T-helper 1 cell treated with Interleukin-12 subunit alpha and Interleukin-12 subunit beta and Interleukin-4 antibody, amounts not matched to agents 30 μg/mL and 1 μg/mL, for 36 hours (primary cell): Measurements from ENCODE around the gene CACNA2D3.

Experiments
- H3K27ac Mint-ChIP-seq: one replicate; pipeline ENCODE4 v1.8.0; 2021; ENCODE audit warnings: mild to moderate bottlenecking, mixed read lengths
- H3K27me3 Mint-ChIP-seq: one replicate; pipeline ENCODE4 v1.8.0; 2021; ENCODE audit warnings: low read depth, mixed read lengths
- H3K36me3 Mint-ChIP-seq: one replicate; pipeline ENCODE4 v1.8.0; 2021; ENCODE audit warnings: low read depth, mixed read lengths
- H3K4me1 Mint-ChIP-seq: one replicate; pipeline ENCODE4 v1.8.0; 2021; ENCODE audit warnings: low read depth, mixed read lengths
- H3K4me3 Mint-ChIP-seq: one replicate; pipeline ENCODE4 v1.8.0; 2021; ENCODE audit warnings: mild to moderate bottlenecking, moderate library complexity, mixed read lengths
- H3K9me3 Mint-ChIP-seq: one replicate; pipeline ENCODE4 v1.8.0; 2021; ENCODE audit warnings: mixed read lengths

The CACNA2D3 gene

DNA sequence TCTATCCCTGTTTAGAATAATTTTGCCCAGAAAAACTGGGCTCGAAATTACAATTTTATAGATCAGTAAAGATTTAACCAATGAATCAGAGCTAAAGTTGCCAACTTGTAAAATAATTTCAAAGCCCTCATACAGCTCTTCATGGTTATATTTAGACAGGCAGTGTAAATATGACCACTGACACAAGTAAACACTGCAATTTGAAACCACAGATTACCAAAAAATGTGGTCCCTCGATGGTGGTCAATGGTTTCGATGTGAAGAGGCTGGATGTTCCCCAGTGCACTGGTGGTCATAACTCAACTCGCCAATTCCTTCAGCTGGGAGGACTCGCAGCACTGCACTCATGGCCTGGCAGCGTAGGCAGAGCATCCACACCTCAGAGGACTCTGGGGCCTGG, 776.9 kb downstream of the CACNA2D3 start:
- no peaks in the 10 kb centered on the region for H3K36me3 Mint-ChIP-seq
- H3K27ac Mint-ChIP-seq = no peak overlapping the region
- no peak overlapping the region for H3K4me3 Mint-ChIP-seq
- no peaks in the 10 kb centered on the region for H3K27me3 Mint-ChIP-seq
- H3K9me3 Mint-ChIP-seq = no peaks in the 10 kb centered on the region
- H3K4me1 Mint-ChIP-seq = no peaks in the 10 kb centered on the region

DNA sequence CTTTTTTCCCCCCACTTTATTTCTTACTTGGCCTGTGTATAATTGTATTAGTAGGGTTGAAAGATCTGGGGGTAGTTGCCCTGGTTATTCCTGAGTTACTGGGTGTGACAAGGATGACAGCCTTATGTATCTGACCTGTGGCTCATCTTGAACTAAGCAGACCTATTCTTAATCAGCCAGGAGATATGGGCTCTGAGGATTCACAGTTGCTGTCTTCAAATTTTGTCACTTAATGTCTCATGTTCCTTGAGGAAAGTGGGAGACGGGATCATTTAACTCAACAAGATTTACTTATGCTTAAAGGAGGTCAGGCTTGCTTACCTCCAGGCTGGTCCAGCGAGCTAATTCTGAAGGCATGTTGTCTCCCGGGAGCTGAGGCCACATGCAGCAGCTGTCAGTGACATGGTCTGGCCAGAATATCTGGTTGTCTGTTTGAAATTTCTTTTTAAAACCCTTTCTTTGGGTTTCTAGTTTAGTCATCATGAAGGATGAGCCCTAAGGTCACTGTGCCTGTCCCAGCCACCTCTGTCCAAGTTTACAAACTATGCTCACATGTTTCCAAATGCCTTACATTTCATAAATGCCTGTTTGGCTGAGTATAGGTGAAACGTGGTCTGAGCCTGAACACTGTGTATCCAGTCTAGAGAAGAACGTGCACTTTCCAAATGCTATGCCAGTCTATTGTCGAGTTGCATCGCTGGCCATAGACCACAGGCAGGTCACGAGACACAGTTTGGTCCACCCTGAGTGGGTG, 778.7 kb downstream of the CACNA2D3 start:
- H3K9me3 Mint-ChIP-seq = no peaks in the 10 kb centered on the region
- H3K4me3 Mint-ChIP-seq = no peak overlapping the region
- no peaks in the 10 kb centered on the region for H3K36me3 Mint-ChIP-seq
- no peaks in the 10 kb centered on the region for H3K27me3 Mint-ChIP-seq
- H3K27ac Mint-ChIP-seq = no peak overlapping the region
- H3K4me1 Mint-ChIP-seq = no peaks in the 10 kb centered on the region

- Mint-ChIP-seq H3K4me3 (no peak overlapping the region), H3K36me3 (no peaks in the 10 kb centered on the region), H3K9me3 (no peaks in the 10 kb centered on the region), H3K4me1 (no peaks in the 10 kb centered on the region), H3K27ac (no peak overlapping the region), H3K27me3 (no peaks in the 10 kb centered on the region)
Observed at GRCh38 chr3:54901906-54902685, 779.7 kb downstream of the CACNA2D3 start.

DNA sequence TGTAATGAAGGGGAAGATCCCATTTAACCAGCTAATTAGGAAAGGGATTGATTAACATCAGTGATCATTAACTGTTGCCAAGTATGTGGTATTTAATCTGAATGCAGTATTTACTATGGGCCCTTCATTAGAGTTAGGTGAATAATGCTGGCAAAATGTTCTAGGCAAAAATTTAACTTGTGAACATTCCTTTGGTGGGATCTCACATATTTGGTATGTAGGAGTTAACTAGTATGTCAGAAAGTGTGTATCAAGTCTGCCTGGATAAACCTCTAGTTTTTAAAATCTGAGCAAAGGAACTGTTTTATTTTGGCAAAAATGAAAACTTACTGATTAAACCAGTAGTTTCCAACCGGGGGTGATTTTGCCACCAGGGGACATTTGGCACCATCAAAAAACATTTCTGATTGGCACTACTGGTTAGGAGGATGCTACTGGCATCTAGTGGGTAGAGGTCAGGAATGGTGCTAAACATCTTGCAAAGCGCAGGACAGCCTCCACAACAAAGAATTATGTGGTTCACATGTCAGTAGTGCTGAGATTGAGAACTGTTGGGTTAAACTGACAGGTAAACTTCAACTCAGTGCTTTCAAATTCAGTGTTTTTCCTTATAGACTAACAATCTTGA, 783.0 kb downstream of the CACNA2D3 start:
- Mint-ChIP-seq H3K4me1 (no peaks in the 10 kb centered on the region), H3K4me3 (no peak overlapping the region), H3K9me3 (no peaks in the 10 kb centered on the region), H3K27me3 (no peaks in the 10 kb centered on the region), H3K36me3 (no peaks in the 10 kb centered on the region), H3K27ac (no peak overlapping the region)

DNA sequence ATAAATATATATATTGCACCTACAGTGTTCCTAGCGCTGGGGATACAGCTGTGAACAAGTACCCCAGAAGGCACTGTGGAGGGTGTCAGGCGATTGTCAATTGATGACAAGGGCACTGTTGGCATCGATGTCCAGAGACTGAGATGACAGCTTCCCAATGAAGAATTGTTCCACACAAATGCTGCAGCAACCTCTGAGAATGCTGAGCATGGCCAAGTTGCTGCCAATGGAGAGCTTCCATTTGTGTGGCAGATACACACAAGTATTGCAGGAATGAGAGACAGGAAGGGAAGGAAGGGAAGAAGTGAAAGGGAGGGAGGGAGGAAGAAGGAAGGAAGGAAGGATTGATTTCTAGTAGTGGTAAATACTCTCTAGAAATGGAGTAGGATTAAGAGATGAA, 783.6 kb downstream of the CACNA2D3 start:
- Mint-ChIP-seq H3K27me3 (no peaks in the 10 kb centered on the region), H3K4me1 (no peaks in the 10 kb centered on the region), H3K9me3 (no peaks in the 10 kb centered on the region), H3K4me3 (no peak overlapping the region), H3K36me3 (no peaks in the 10 kb centered on the region), H3K27ac (no peak overlapping the region)

DNA sequence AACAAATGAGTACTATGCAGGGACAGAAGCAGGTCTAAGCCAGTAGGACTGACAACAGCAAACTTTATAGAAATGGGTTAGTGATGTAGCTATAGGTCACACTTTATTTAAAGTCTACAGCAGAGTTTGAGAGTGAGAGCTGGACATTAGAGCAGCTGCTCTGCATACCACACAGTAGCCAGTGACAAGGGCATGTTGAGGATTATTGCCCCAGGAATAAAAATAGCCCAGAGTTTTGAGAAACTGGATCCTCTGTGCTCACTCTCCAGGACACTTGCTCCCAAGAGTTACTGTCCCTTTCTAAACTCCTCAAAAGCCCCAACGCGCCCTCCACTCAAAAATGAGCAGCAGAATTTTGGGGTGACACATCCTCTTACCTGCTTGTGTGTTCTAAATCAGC, 784.4 kb downstream of the CACNA2D3 start:
- no peaks in the 10 kb centered on the region for H3K36me3 Mint-ChIP-seq
- no peaks in the 10 kb centered on the region for H3K27me3 Mint-ChIP-seq
- H3K4me3 Mint-ChIP-seq = no peak overlapping the region
- H3K9me3 Mint-ChIP-seq = no peaks in the 10 kb centered on the region
- no peaks in the 10 kb centered on the region for H3K4me1 Mint-ChIP-seq
- H3K27ac Mint-ChIP-seq = no peak overlapping the region

- Mint-ChIP-seq H3K9me3 (peaks cover 5% of the 10 kb centered on the region), H3K4me3 (no peak overlapping the region), H3K4me1 (no peaks in the 10 kb centered on the region), H3K27ac (no peak overlapping the region), H3K36me3 (no peaks in the 10 kb centered on the region), H3K27me3 (no peaks in the 10 kb centered on the region)
Observed at GRCh38 chr3:54909191-54909590, 786.8 kb downstream of the CACNA2D3 start.

DNA sequence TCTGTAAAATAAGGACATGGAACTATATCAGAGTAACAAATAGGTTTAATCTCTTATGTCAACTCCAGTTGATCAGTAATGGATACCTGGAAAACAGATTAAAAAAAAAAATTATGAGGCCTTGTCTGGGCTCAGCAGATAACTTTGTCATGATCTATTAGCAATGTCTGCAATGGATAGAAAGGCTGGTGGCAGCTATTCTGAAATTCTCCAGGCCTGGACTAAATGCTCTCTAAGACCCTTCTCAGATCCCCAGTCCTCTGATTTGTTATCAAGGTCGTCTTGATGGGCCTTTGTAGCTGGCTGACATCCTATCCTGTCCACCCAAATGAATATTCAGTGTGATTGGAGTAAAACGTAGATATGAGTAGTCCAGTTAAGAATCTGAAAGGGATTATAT, 791.8 kb downstream of the CACNA2D3 start:
- Mint-ChIP-seq H3K27me3 (no peaks in the 10 kb centered on the region), H3K27ac (no peak overlapping the region), H3K9me3 (peaks cover 5% of the 10 kb centered on the region), H3K4me3 (no peak overlapping the region), H3K4me1 (no peaks in the 10 kb centered on the region), H3K36me3 (no peaks in the 10 kb centered on the region)

GRCh38 chr3:54915181-54915580, 792.8 kb downstream of the CACNA2D3 start:
- Mint-ChIP-seq H3K4me1 (no peaks in the 10 kb centered on the region), H3K27ac (no peak overlapping the region), H3K36me3 (no peaks in the 10 kb centered on the region), H3K27me3 (no peaks in the 10 kb centered on the region), H3K9me3 (peaks cover 5% of the 10 kb centered on the region), H3K4me3 (no peak overlapping the region)

GRCh38 chr3:54915976-54916375, 793.6 kb downstream of the CACNA2D3 start:
- H3K27me3 Mint-ChIP-seq = no peaks in the 10 kb centered on the region
- H3K9me3 Mint-ChIP-seq = peaks cover 5% of the 10 kb centered on the region
- no peak overlapping the region for H3K27ac Mint-ChIP-seq
- H3K4me1 Mint-ChIP-seq = no peaks in the 10 kb centered on the region
- no peaks in the 10 kb centered on the region for H3K36me3 Mint-ChIP-seq
- no peak overlapping the region for H3K4me3 Mint-ChIP-seq

DNA sequence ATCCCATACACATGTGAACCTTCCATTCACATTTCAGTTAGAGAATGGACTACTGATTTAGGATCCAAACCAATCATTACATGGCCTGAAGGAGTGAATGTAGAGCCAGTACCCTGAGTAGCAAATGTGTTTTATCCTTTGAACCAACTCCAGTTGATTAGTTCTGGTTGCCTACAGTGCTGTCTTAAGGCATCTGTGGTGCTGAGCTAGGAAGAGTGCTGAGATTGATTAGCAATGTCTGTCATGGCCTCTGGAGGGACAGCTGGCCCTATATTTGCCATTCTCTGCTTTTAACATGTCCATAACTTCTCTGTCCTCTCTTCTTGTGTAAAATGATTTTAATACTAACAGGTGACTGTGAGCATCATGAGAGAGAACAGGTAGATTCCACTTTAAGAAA, 794.4 kb downstream of the CACNA2D3 start:
- Mint-ChIP-seq H3K9me3 (peaks cover 5% of the 10 kb centered on the region), H3K36me3 (no peaks in the 10 kb centered on the region), H3K4me3 (no peak overlapping the region), H3K4me1 (no peaks in the 10 kb centered on the region), H3K27ac (no peak overlapping the region), H3K27me3 (no peaks in the 10 kb centered on the region)

- no peak overlapping the region for H3K27ac Mint-ChIP-seq
- peaks cover 5% of the 10 kb centered on the region for H3K9me3 Mint-ChIP-seq
- no peaks in the 10 kb centered on the region for H3K4me1 Mint-ChIP-seq
- no peaks in the 10 kb centered on the region for H3K36me3 Mint-ChIP-seq
- H3K27me3 Mint-ChIP-seq = no peaks in the 10 kb centered on the region
- H3K4me3 Mint-ChIP-seq = no peak overlapping the region
Observed at GRCh38 chr3:54917174-54917573, 794.8 kb downstream of the CACNA2D3 start.

DNA sequence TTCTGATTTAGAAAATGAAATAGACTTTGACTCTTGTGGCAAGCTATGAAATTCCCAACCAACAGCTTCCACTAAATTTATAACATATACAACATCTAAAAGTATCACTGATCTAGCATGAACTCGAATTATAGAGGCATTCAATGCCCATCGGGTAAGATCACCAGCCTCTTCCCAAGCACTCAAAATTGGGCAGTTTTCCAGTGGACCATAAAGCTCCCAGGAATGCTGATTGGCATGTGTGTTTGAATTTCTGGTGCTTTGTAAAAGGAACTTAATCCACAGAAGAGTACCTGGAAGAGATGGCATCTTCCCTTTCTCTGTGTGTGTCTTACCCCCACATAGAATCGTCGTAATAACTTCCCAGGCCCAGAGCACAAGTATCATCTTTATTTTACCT, 795.5 kb downstream of the CACNA2D3 start:
- Mint-ChIP-seq H3K27ac (no peak overlapping the region), H3K4me1 (no peaks in the 10 kb centered on the region), H3K27me3 (no peaks in the 10 kb centered on the region), H3K4me3 (no peak overlapping the region), H3K9me3 (no peaks in the 10 kb centered on the region), H3K36me3 (no peaks in the 10 kb centered on the region)

GRCh38 chr3:54918516-54918915, 796.2 kb downstream of the CACNA2D3 start:
- Mint-ChIP-seq H3K27me3 (no peaks in the 10 kb centered on the region), H3K4me1 (no peaks in the 10 kb centered on the region), H3K27ac (no peak overlapping the region), H3K9me3 (no peaks in the 10 kb centered on the region), H3K36me3 (no peaks in the 10 kb centered on the region), H3K4me3 (no peak overlapping the region)
